Skeletal muscle tissue (tissue), 4 donors: ENCODE data around the gene CDH5. TPM values are rescaled to one million over a fixed set of nuclear protein-coding genes. Genes with fewer than 3 reads are reported as not detected.

Experiments used
- H3K27ac ChIP-seq: one replicate; pipeline ENCODE4 v1.7.0; 2013; ENCODE audit warnings: mild to moderate bottlenecking, low read depth, low read length, inconsistent platforms
- H3K27me3 ChIP-seq, 3 donors: one replicate each; pipeline ENCODE4 v1.7.0; 2013; ENCODE audit warnings: low read length in 3 of 3; ENCODE audit not compliant: control insufficient read depth in 3 of 3, insufficient read depth in 3 of 3
- H3K36me3 ChIP-seq, 3 donors: one replicate each; pipeline ENCODE4 v1.7.0; 2013; ENCODE audit warnings: low read length in 3 of 3; ENCODE audit not compliant: control insufficient read depth in 3 of 3, insufficient read depth in 3 of 3
- H3K4me1 ChIP-seq, 3 donors: one replicate each; pipeline ENCODE4 v1.7.0; 2013; ENCODE audit warnings: low read length in 3 of 3, mild to moderate bottlenecking in 3 of 3; ENCODE audit not compliant: control insufficient read depth in 3 of 3, insufficient read depth in 3 of 3
- H3K4me3 ChIP-seq, 3 donors: one replicate each; pipeline ENCODE4 v1.7.0; 2013; ENCODE audit warnings: low read length in 3 of 3
- H3K9ac ChIP-seq, 3 donors: one replicate each; pipeline ENCODE4 v1.7.0; 2013; ENCODE audit warnings: low read length in 3 of 3, mild to moderate bottlenecking in 3 of 3, moderate library complexity in 2 of 3, low read depth in 1 of 3
- H3K9me3 ChIP-seq, 3 donors: one replicate each; pipeline ENCODE4 v1.7.0; 2013; ENCODE audit warnings: low read length in 3 of 3; ENCODE audit not compliant: control insufficient read depth in 3 of 3
- total RNA-seq: library from RNA; depleted of rRNA; stranded (reverse); fragments of >200 nt; gene quantifications from one replicate; pipeline ENCODE4 v1.2.3, GENCODE V29; 2014
- donor health status: Osteomylitis.

Gene CDH5
- total RNA-seq, 1 donor from 2014 or later, result 42.8 TPM

GRCh38 chr16:66412182-66412581, 45.7 kb downstream of the CDH5 start:
- Histone ChIP-seq H3K9ac (no peak overlapping the region), H3K9me3 (no peaks in the 10 kb centered on the region), H3K36me3 (no peaks in the 10 kb centered on the region), H3K4me3 (no peak overlapping the region), H3K4me1 (peaks cover 0 to 5% (median 3%) of the 10 kb centered on the region in 3 donors), H3K27me3 (peaks cover 0 to 1% (median 0%) of the 10 kb centered on the region in 3 donors), H3K27ac (no peak overlapping the region)

DNA sequence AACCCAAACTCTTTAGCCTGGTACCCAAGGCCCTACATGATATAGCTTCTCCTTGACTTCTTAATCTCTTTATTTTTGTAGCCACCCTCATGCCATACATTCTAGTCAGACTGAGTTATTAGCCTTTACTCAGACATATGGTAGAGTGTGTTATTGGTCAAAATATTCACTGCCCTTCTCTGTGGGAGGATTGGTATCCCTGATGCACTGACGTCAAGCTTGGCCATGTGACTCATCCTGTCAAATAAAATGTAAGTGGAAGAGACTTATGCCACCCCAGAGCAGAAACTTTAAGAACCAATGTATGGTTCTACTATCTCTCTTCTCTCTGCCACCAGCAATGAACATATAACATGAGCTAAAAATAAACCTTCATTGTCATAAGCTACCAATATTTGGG, 48.4 kb downstream of the CDH5 start:
- no peaks in the 10 kb centered on the region for H3K9me3 ChIP-seq
- H3K4me1 ChIP-seq, result no peaks in the 10 kb centered on the region
- H3K27ac ChIP-seq, result no peak overlapping the region
- no peaks in the 10 kb centered on the region for H3K36me3 ChIP-seq
- no peak overlapping the region for H3K4me3 ChIP-seq
- H3K27me3 ChIP-seq, result peaks cover 2 to 5% (median 5%) of the 10 kb centered on the region in 3 donors
- no peak overlapping the region for H3K9ac ChIP-seq

- no peaks in the 10 kb centered on the region for H3K36me3 ChIP-seq
- peaks cover 2 to 5% (median 5%) of the 10 kb centered on the region in 3 donors for H3K27me3 ChIP-seq
- H3K27ac ChIP-seq, result no peak overlapping the region
- H3K4me1 ChIP-seq, result no peaks in the 10 kb centered on the region
- H3K9me3 ChIP-seq, result no peaks in the 10 kb centered on the region
- H3K4me3 ChIP-seq, result no peak overlapping the region
- H3K9ac ChIP-seq, result no peak overlapping the region
These were observed 49.6 kb downstream of the CDH5 start for GRCh38 chr16:66416136-66416535.

GRCh38 chr16:66416939-66417700, 50.6 kb downstream of the CDH5 start:
- Histone ChIP-seq H3K27me3 (peaks cover 2 to 5% (median 5%) of the 10 kb centered on the region in 3 donors), H3K4me3 (no peak overlapping the region), H3K27ac (no peak overlapping the region), H3K36me3 (no peaks in the 10 kb centered on the region), H3K9ac (no peak overlapping the region), H3K9me3 (no peaks in the 10 kb centered on the region), H3K4me1 (no peaks in the 10 kb centered on the region)

DNA sequence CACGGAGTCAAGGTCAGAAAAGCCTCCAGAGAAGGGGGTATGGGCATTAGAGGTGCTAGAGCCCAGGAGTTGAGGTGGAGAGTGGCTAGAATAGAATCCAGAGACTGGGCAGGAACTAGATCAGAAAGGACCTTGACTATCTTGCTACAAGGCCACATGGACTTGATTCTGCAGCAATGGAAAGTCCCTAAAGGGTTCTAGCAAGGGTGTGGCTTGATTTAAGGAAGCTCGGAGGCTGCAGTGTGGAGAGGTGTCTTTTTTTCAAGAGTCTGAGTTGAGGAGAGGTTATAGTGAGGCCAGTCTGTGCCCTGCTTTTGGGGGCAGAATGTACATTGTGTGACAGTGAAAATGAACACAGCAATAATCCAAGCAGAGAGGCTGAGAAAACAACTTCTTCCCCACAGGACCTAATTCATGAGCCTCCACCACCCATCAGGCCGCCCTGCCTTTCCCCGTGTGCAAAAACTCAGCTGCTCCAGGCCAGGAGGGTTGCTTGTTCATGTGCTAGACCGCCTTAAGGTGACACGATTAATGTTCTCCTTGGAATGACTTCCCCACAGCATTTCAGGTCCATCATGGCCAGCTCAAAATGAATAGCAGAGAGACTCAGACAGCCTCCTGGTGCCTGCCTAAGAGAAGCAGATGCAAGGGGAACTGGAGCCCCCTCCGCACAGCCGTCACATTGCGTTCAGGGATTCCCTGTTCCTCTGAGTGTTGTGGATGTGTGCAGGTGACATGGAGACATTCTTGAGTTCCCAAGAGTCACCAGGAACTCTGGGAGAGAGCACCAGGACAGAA, 51.9 kb downstream of the CDH5 start:
- H3K4me1 ChIP-seq, result no peaks in the 10 kb centered on the region
- no peaks in the 10 kb centered on the region for H3K9me3 ChIP-seq
- H3K4me3 ChIP-seq, result no peak overlapping the region
- H3K27me3 ChIP-seq, result peaks cover 5 to 10% (median 5%) of the 10 kb centered on the region in 3 donors
- no peaks in the 10 kb centered on the region for H3K36me3 ChIP-seq
- no peak overlapping the region for H3K27ac ChIP-seq
- no peak overlapping the region for H3K9ac ChIP-seq

DNA sequence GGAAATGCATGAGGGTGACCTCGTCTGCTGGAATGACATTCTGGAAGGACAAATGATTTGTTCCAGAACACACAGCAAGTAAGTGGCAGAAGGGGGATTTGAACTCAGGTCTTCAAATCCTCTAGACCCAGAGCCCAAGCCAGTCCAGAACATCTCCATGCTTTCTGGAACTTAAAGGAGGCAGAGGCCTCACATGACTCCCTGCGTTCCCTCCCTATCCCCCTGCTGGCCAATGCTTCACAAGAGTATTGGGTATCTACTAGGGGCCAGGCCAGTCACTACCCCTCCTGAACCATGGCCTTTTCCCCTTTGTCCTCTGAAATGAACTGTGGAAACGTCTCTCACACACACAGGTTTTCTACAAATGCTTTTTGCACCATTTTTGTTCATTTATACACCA, 53.0 kb downstream of the CDH5 start:
- peaks cover 5 to 15% (median 5%) of the 10 kb centered on the region in 3 donors for H3K27me3 ChIP-seq
- no peaks in the 10 kb centered on the region for H3K9me3 ChIP-seq
- H3K36me3 ChIP-seq, result no peaks in the 10 kb centered on the region
- no peak overlapping the region for H3K9ac ChIP-seq
- no peak overlapping the region for H3K27ac ChIP-seq
- H3K4me1 ChIP-seq, result no peaks in the 10 kb centered on the region
- H3K4me3 ChIP-seq, result no peak overlapping the region

GRCh38 chr16:66420396-66420795, 53.9 kb downstream of the CDH5 start:
- Histone ChIP-seq H3K36me3 (no peaks in the 10 kb centered on the region), H3K9ac (no peak overlapping the region), H3K27me3 (peaks cover 5 to 24% (median 8%) of the 10 kb centered on the region in 3 donors), H3K4me1 (no peaks in the 10 kb centered on the region), H3K4me3 (no peak overlapping the region), H3K27ac (no peak overlapping the region), H3K9me3 (no peaks in the 10 kb centered on the region)

DNA sequence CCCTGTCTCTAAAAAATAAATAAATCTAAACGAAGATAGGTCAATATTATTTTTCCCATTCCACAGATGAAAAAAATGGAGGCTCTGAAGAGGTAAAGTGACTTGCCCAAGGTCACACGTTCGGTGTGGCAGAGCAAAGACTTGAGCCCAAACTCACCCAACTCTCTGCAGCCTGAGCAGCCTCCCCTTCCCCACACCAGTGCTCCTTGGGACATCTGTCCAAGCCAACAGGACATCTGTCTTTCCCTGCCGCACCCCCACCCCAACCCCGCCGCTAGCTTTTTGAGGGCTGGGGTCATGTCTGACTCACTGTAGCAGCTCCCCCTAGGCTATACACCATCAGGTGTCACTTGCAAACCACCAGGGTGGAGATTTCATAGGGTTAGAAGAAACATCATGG, 55.4 kb downstream of the CDH5 start:
- H3K9me3 ChIP-seq, result no peaks in the 10 kb centered on the region
- H3K36me3 ChIP-seq, result no peaks in the 10 kb centered on the region
- H3K9ac ChIP-seq, result no peak overlapping the region
- H3K4me3 ChIP-seq, result no peak overlapping the region
- H3K27me3 ChIP-seq, result peaks cover 17 to 35% (median 20%) of the 10 kb centered on the region in 3 donors
- peaks cover 4 to 6% (median 4%) of the 10 kb centered on the region in 3 donors for H3K4me1 ChIP-seq
- H3K27ac ChIP-seq, result no peak overlapping the region

DNA sequence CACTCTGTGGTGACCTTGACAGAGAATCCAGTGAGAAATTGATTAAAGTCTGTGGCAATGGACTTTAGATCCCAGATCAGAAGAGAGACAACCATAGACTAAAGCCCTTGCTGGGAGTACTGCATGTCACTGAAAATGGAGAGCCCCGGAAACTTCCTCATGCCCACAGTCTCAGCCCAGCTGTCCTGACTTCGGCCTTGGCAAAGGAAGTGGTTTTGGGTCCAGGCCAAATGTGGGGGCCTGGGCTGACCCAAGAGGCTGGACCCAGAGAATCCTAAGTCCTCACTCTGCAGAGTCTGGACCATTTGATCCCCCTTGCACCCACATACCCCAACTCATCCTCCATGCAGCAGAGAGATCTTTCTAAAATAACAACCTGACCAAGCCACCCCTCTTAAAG, 55.9 kb downstream of the CDH5 start:
- H3K36me3 ChIP-seq, result no peaks in the 10 kb centered on the region
- no peak overlapping the region for H3K4me3 ChIP-seq
- H3K9ac ChIP-seq, result no peak overlapping the region
- peaks cover 18 to 35% (median 20%) of the 10 kb centered on the region in 3 donors for H3K27me3 ChIP-seq
- no peaks in the 10 kb centered on the region for H3K9me3 ChIP-seq
- peaks cover 4 to 6% (median 4%) of the 10 kb centered on the region in 3 donors for H3K4me1 ChIP-seq
- H3K27ac ChIP-seq, result no peak overlapping the region

DNA sequence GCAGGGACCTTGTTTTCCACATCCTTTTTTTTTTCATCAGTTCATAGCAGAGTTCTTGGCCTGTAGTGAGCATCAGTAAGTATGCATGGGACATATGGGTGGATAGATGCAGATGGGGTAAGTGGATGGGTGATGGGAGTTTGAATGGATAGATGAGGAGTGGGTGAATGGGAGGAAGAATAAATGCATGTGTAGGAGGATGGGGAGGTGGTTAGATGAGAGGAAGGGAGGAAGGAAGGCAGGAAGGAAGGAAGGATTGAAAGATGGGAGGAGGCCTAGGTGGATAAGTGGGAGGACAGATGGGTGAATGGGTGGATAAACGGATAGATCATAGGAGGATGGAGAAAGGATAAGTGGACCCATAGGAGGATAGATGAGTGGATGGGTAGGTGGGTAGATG, 56.7 kb downstream of the CDH5 start:
- H3K4me3 ChIP-seq, result no peak overlapping the region
- peaks cover 26 to 43% (median 28%) of the 10 kb centered on the region in 3 donors for H3K27me3 ChIP-seq
- no peak overlapping the region for H3K27ac ChIP-seq
- H3K9me3 ChIP-seq, result no peaks in the 10 kb centered on the region
- no peaks in the 10 kb centered on the region for H3K36me3 ChIP-seq
- H3K4me1 ChIP-seq, result peaks cover 4 to 12% (median 9%) of the 10 kb centered on the region in 3 donors
- H3K9ac ChIP-seq, result no peak overlapping the region
